GM12864 (cell line): ENCODE measurements around the gene TCHP.

Experiments used
- DNase-seq: peaks from one replicate; pipeline ENCODE4 v3.0.0-alpha.2; 2011; ENCODE audit warnings: low read depth
- H3K4me3 ChIP-seq: 2 replicates; pipeline ENCODE4 v1.5.1; 2011; ENCODE audit warnings: mild to moderate bottlenecking, low read depth, low read length, control low read depth
- TF ChIP-seq, protein P1 (sequence below): IDR thresholded peaks from 2 replicates; pipeline ENCODE4 v1.5.1; 2011; ENCODE audit warnings: low read depth, mild to moderate bottlenecking, moderate library complexity, low read length, control low read depth, inconsistent platforms; ENCODE audit errors: missing control alignments

The TCHP gene

DNA sequence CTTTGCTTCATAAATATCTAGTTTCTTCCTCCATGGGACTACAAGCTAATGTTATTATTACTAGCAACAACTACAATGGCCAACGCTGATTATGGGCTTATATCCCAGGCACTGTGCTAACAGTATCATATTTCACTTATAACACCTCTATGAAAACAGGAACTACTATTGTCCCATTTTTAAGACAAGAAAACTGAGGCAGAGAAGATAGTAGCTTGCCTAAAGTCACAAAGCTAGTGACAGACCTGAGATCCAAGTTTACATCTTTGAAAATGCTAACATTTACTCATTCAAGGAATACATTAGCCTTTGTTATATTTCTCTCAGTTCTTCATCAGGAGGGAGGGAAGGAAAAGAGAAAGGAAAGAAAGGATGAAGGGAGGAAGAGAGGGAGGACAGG is 63.3 kb downstream of the TCHP start:
- TF ChIP-seq, protein P1, sequence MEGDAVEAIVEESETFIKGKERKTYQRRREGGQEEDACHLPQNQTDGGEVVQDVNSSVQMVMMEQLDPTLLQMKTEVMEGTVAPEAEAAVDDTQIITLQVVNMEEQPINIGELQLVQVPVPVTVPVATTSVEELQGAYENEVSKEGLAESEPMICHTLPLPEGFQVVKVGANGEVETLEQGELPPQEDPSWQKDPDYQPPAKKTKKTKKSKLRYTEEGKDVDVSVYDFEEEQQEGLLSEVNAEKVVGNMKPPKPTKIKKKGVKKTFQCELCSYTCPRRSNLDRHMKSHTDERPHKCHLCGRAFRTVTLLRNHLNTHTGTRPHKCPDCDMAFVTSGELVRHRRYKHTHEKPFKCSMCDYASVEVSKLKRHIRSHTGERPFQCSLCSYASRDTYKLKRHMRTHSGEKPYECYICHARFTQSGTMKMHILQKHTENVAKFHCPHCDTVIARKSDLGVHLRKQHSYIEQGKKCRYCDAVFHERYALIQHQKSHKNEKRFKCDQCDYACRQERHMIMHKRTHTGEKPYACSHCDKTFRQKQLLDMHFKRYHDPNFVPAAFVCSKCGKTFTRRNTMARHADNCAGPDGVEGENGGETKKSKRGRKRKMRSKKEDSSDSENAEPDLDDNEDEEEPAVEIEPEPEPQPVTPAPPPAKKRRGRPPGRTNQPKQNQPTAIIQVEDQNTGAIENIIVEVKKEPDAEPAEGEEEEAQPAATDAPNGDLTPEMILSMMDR, result no peak
- no peak for DNase-seq
- H3K4me3 ChIP-seq, result no peak overlapping the region

DNA sequence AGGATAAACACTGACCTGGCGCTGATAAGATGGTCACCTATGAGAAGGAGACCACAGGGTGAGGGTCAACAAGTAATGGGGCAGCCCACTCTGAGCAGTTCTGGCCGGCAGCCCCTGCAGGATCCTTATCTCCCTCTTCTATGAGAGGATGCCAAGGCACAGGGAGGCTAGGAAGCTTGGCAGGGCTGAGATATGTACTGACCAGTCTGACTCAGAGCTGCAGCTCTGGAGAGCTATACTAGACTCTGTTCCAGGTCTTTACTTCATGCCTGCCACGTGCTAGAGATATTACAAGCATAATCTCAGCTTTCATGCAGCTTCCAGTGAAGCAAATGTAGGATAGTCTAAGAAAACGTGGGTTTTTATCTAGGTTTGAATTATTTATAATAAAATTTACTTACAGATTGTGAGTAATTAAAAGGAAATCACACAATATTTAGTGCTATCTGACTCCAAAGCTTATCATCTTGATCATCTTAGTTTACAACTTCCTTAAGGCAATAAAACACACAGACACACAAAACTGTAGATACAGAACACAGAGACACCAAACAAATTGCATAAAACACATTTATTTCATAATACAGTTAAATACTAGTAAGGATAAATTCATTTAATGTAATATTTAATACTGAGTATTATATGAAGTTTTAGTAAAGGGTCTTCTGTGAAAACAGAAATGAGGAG is 63.8 kb downstream of the TCHP start:
- TF ChIP-seq, protein P1, result no peak
- no peak for DNase-seq
- H3K4me3 ChIP-seq, result no peak overlapping the region

DNA sequence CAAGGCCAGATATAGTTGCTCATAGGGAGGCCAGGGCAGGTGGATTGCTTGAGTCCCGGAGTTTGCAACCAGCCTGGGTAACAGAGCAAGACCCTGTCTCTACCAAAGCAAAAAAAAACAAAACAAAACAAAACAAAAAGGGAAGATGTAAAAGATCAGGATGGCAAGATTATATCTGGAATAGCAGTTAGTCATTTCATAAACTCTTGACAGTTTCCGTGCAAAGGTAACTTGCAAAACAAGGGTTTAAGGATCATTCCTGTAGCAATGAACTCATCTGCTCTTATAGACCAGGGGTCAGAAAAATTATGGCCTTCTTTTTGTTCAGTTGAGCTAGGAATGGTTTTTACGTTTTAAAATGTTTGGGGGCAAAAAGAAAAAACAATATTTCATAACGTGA is 66.5 kb downstream of the TCHP start:
- no peak for DNase-seq
- H3K4me3 ChIP-seq, result no peak overlapping the region
- TF ChIP-seq, protein P1, result no peak

DNA sequence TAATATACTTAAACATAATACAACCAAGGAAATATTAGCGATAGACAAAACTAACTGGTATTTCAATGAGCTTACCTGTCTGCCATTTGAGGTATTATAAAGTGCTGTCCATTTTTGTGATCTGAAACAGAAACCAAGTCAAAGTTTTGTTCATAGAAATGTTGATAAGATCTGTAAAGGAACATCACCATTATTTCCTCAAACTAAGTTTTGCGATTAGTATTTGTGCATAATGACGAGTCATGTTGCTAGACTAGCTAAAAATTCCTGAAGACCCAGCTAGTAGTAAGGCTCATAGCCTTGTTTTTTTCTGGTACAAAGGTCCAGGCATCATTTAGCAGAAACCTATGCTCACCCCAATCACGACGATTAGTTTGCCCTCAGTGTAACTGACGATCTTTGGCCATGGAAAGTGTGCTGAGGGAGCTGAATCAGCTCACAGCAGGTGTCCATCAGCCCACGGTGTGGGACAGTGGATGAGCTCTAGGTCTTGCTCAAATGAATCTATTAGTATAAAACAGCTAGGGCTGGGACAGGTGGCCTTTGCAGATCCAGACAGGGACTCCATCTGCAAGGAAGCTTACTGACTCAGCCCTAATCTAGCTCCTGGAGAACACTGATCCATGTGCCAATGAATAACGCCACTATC is 67.4 kb downstream of the TCHP start:
- no peak overlapping the region for H3K4me3 ChIP-seq
- DNase-seq, result no peak
- TF ChIP-seq, protein P1, result no peak
